Lower leg skin (tissue), 4 donors: ENCODE data around the gene KCNMA1. TPM values are rescaled to one million over a fixed set of nuclear protein-coding genes. Genes with fewer than 3 reads are reported as not detected.
A peak's percentile ranks its signal among the peaks of the same experiment; 100 is the strongest.

Experiments
- DNase-seq, 2 donors: peaks; one replicate each; pipeline ENCODE4 v3.0.0-alpha.2; 2019; ENCODE audit warnings: low spot score in 2 of 2
- H3K4me3 ChIP-seq: fragments of 200-600 bp; sonication (generic); 2 replicates; pipeline ENCODE4 v1.5.1; 2017; ENCODE audit warnings: mild to moderate bottlenecking, low read depth; ENCODE audit not compliant: poor library complexity, severe bottlenecking
- POLR2A ChIP-seq, 2 donors: fragments of 450-650 bp; IDR thresholded peaks; one replicate each; pipeline ENCODE4 v1.6.1; 2016 to 2017; ENCODE audit warnings: antibody characterized with exemption in 2 of 2, mild to moderate bottlenecking in 1 of 2, moderate library complexity in 1 of 2
- WGBS, 2 donors: methylation state at CpG; one replicate each; pipeline ENCODE4 v1.1.5; 2018; 5-methylcytosine and 5-hydroxymethylcytosine counted together
- intact Hi-C: fragments of 100-400 bp; cut with DNase I; formaldehyde crosslinking; loops from one replicate; pipeline ENCODE4 v1.15.0; 2023; ENCODE audit warnings: low total_unique reads
- total RNA-seq, 4 donors: library from RNA; depleted of rRNA; stranded (reverse); fragments of >200 nt; gene quantifications; one replicate each; pipeline ENCODE4 v1.1.0, GENCODE V29; 2016
- TF ChIP-seq, protein P1 (sequence below), 3 donors: fragments of 450-650 bp; IDR thresholded peaks; one replicate each; pipeline ENCODE4 v1.5.1; 2016; ENCODE audit warnings: antibody characterized with exemption in 3 of 3, mild to moderate bottlenecking in 3 of 3, moderate library complexity in 2 of 3

The KCNMA1 gene
- total RNA-seq, 4 donors from 2014 or later = 4.1 to 9.9 (median 6.5) TPM

DNA sequence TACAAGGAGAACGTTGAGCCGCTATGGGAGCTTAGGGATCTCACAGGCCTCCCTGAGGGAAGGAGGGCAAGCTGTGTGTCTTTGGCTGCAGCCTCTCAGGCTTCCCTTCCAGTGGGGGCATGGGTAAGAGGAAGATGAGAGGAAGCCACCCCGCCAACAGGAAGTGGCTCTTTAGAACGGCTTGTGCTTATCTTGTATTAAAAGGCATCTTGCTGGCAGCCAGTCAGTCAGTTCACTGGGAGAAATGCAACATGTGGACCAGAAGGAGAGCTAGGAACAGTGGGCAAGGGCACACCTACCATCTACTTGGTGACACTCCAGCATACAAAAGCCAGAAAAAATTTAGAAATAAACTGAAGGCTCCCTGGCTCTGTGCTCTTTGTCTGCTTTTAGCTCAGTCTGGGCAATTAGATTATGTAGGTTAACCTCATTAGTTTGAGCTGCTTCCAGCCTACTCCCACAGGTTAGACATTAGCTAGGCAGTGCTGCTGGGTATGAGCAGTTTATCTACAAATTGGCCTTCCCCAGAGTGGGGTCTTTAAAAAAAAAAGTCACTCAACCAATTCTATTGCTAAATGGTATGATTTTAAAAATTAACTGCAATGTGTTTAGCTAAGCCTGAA, 595.9 kb downstream of the KCNMA1 start:
- H3K4me3 ChIP-seq = no peak overlapping the region
- TF ChIP-seq, protein P1, sequence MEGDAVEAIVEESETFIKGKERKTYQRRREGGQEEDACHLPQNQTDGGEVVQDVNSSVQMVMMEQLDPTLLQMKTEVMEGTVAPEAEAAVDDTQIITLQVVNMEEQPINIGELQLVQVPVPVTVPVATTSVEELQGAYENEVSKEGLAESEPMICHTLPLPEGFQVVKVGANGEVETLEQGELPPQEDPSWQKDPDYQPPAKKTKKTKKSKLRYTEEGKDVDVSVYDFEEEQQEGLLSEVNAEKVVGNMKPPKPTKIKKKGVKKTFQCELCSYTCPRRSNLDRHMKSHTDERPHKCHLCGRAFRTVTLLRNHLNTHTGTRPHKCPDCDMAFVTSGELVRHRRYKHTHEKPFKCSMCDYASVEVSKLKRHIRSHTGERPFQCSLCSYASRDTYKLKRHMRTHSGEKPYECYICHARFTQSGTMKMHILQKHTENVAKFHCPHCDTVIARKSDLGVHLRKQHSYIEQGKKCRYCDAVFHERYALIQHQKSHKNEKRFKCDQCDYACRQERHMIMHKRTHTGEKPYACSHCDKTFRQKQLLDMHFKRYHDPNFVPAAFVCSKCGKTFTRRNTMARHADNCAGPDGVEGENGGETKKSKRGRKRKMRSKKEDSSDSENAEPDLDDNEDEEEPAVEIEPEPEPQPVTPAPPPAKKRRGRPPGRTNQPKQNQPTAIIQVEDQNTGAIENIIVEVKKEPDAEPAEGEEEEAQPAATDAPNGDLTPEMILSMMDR (IDR thresholded peaks at IDR 0.05) = no peak
- no peak for TF ChIP-seq POLR2A (IDR thresholded peaks at IDR 0.05)
- peak in 1 of 2 donors; percentile 36 for DNase-seq
- intact Hi-C loops = no loop called here
- WGBS, 2 donors = 60 to 64% methylated on average over 4 of the region's 4 CpGs

DNA sequence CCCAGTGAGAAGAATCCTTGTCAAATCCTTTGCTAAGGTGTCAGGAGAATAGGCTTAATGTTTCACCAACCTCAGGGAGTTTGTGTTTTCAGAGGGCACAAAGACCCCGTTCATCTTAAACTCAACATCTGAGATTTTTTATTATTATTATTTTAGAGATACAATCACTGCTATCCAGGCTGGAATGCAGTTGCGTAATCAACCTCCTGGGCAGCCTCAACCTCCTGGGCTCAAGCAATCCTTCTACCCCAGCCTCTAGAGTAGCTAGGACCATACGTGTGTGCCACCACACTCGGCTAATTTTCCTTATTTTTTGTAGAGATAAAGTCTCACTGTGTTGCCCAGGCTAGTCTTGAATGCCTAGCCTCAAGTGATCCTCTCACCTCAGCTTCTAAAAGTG, 599.2 kb downstream of the KCNMA1 start:
- intact Hi-C loops = no loop called here
- DNase-seq = no peak
- 85 to 92% methylated on average over 4 of the region's 4 CpGs for WGBS, 2 donors
- H3K4me3 ChIP-seq = no peak overlapping the region
- no peak for TF ChIP-seq POLR2A (IDR thresholded peaks at IDR 0.05)
- TF ChIP-seq, protein P1 (IDR thresholded peaks at IDR 0.05) = no peak

DNA sequence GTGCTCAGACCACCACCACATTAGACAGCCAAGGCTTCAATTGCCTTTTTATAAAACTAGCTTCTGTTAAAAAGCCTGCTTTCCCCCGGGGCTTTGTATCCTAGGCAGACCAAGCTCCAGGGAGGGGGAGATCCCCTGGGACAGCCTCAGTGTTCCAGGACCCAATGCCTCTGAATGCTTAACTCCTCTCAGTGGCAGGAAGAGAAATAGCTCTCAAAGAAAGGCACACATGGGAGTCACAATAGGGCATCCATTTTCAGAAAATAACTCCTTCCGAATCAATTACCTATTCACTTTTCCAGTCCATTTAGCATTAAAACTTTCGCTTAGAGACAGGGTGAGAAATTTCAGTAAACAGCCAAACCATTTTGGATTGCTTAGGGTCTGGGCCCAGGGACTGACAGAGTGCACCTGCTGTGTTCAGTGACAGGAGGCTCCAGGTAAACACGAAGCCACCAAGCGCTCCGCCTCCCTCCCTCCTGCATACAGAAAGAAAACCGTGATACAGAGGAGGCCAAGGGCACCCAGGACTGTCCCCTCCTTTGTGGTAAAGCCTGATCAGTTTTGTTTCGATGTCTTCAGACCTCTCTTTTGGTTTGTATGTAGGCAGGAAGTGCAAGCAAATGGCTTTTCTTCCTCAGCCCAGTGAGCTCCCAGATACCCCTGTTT, 599.7 kb downstream of the KCNMA1 start:
- TF ChIP-seq, protein P1 (IDR thresholded peaks at IDR 0.05) = no peak
- no peak for TF ChIP-seq POLR2A (IDR thresholded peaks at IDR 0.05)
- DNase-seq = no peak

DNA sequence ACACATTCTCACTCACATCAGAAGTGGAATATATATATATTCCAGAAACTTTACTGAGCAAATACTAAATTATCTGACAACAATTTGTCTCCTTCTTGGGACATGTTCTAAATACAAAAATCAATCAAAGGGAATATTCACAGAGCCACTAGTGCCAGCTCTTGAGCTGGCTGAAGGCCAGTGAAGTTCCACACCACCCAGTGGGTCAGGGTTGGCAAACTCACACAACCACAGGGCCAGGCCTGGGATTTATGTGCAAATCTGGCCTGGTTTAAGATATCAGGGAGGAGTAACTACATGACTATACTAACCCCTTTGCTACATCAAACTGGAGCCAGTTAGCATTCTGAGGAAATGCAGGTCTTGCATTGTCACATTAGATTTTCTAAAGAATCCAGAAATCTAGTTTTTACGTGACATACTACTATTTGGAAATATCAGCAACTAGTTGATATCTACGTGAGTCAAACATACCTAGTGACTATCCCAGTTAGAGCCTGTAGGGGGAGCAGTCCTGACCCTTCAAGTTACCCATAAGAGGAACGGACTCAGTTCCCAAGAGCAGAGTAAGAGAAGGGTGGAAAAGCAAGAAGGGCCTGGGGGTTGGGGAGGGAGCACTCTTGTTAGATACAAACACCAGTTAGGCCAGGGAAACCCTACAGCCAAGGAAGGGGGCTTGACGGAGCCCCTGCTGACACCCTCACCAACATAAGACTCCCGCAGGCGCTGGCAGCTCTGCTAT, 600.4 kb downstream of the KCNMA1 start:
- 79 to 84% methylated on average over 6 of the region's 6 CpGs for WGBS, 2 donors
- no peak for TF ChIP-seq POLR2A (IDR thresholded peaks at IDR 0.05)
- TF ChIP-seq, protein P1 (IDR thresholded peaks at IDR 0.05) = no peak
- intact Hi-C loops = no loop called here
- no peak for DNase-seq
- H3K4me3 ChIP-seq = no peak overlapping the region

More for the DNA sequence above, 599.7 kb downstream of the KCNMA1 start:
- no peak overlapping the region for H3K4me3 ChIP-seq
- intact Hi-C loops = no loop called here
- WGBS, 2 donors = 90% methylated on average over 8 of the region's 8 CpGs

DNA sequence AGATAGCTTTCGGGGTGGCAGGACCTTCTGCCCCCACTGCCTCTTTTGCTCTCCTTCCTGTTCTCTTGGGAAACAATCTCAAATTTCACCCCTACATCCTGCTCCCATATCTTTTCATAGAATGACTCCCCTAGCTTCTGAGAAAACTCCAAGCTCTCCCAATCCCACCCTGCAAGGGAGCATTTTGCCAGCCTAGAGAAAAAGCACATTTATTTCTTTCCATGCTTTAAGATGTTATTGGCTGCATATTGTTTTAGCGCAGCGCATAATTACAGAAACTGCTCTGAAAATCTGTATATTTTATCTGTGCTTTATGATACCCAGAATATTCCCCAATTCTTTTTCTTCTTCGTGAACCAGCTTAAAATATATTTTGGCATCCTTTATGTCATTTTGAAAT, 601.3 kb downstream of the KCNMA1 start:
- intact Hi-C loops = no loop called here
- 89 to 95% methylated on average over 4 of the region's 4 CpGs for WGBS, 2 donors
- H3K4me3 ChIP-seq = no peak overlapping the region
- no peak for TF ChIP-seq POLR2A (IDR thresholded peaks at IDR 0.05)
- TF ChIP-seq, protein P1 (IDR thresholded peaks at IDR 0.05) = no peak
- no peak for DNase-seq
